ENCODE results near the gene THAP2. TPM values are rescaled to one million over a fixed set of nuclear protein-coding genes. Genes with fewer than 3 reads are reported as not detected.

THAP2 gene
- total RNA-seq, 4 donors from 2014 or later, result 2.8 to 3.5 (median 3.3) TPM; not detected in 1

DNA sequence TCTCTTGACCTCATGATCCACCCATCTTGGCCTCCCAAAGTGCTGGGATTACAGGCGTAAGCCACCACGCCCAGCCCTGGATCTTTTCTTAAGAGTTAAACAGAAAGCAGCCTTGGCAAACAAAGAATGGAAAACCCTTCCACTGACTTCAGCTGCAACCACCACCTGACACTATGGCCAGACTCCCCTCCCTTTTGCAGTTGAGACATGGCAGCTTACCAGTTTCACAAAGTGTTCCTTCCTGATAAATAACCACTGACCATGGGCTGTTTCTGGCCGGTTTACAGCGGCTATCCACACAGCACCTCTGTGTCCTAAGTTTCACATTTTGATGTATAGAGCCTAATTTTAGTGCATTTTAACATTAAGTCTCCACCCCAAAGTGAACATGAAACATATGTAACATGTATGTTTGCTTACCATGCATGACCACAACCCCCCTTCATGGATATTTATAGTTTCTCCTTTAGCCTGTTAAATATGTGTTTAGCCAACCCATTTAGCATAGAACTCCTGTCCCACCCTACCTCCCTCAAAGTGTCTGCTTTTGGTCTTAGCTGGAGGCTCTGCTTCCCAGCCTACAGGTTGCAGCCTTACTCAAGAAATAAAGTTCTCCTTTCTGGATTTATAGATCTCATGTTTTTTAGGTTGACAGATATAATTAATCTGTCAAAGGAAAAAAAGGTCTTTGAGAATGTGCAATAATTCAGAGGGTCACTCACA lies 57.8 kb downstream of the THAP2 start:
- Histone ChIP-seq H3K4me3 (no peak overlapping the region), H3K9me3 (no peaks in the 10 kb centered on the region), H3K4me1 (no peaks in the 10 kb centered on the region), H3K36me3 (no peaks in the 10 kb centered on the region), H3K27ac (no peak overlapping the region), H3K27me3 (no peaks in the 10 kb centered on the region)
- DNase-seq, result no peak
- in situ Hi-C loops (cut with MboI; ENCODE audit: low pct_ligation_motif_present in 1 of 4, low pct_unique_long_range_greater_than_20kb in 1 of 4, low sequenced_read_pairs in 3 of 4) (no loop called here), intact Hi-C loops (cut with DNase I; ENCODE audit: low total_unique reads) (no loop called here)
- no peak for TF ChIP-seq POLR2AphosphoS5 (IDR thresholded peaks at IDR 0.05)
- no peak for TF ChIP-seq EP300 (IDR thresholded peaks at IDR 0.05; ENCODE audit: low read depth)
- TF ChIP-seq POLR2A (IDR thresholded peaks at IDR 0.05), result no peak
- TF ChIP-seq, protein P1, sequence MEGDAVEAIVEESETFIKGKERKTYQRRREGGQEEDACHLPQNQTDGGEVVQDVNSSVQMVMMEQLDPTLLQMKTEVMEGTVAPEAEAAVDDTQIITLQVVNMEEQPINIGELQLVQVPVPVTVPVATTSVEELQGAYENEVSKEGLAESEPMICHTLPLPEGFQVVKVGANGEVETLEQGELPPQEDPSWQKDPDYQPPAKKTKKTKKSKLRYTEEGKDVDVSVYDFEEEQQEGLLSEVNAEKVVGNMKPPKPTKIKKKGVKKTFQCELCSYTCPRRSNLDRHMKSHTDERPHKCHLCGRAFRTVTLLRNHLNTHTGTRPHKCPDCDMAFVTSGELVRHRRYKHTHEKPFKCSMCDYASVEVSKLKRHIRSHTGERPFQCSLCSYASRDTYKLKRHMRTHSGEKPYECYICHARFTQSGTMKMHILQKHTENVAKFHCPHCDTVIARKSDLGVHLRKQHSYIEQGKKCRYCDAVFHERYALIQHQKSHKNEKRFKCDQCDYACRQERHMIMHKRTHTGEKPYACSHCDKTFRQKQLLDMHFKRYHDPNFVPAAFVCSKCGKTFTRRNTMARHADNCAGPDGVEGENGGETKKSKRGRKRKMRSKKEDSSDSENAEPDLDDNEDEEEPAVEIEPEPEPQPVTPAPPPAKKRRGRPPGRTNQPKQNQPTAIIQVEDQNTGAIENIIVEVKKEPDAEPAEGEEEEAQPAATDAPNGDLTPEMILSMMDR (IDR thresholded peaks at IDR 0.05), result no peak
- 92 to 100% methylated on average over 1 to 4 of the region's 4 CpGs for WGBS, 2 donors (ENCODE audit: low coverage in 1 of 2)

DNA sequence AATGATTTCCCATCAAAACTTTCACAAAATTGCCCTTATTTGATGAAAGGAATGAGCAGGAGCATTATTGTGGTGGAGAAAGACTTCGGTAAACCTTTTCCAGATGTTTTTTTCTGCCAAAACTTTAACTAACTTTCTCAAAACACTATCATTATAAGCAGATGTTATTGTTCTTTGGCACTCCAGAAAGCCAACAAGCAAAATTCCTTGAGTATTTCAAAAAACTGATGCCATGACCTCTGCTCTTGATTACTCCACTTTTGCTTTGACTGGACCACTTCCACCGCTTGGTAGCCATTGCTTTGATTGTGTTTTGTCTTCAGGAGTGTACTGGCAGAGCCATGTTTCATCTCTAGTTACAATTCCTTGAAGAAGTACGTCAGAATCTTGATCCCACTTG lies 60.9 kb downstream of the THAP2 start:
- no peak for TF ChIP-seq POLR2AphosphoS5 (IDR thresholded peaks at IDR 0.05)
- no peak for TF ChIP-seq EP300 (IDR thresholded peaks at IDR 0.05; ENCODE audit: low read depth)
- no peak for TF ChIP-seq POLR2A (IDR thresholded peaks at IDR 0.05)
- TF ChIP-seq, protein P1 (IDR thresholded peaks at IDR 0.05), result no peak
- Histone ChIP-seq H3K27ac (no peak overlapping the region), H3K4me1 (no peaks in the 10 kb centered on the region), H3K36me3 (no peaks in the 10 kb centered on the region), H3K4me3 (no peak overlapping the region), H3K27me3 (no peaks in the 10 kb centered on the region), H3K9me3 (no peaks in the 10 kb centered on the region)
- no peak for DNase-seq
- in situ Hi-C loops (cut with MboI; ENCODE audit: low pct_ligation_motif_present in 1 of 4, low pct_unique_long_range_greater_than_20kb in 1 of 4, low sequenced_read_pairs in 3 of 4) (loop anchor here in 3 of 4 donors (25.0 kb wide), 1 partner anchor 313 kb away; no protein-coding TSS in a partner anchor), intact Hi-C loops (cut with DNase I; ENCODE audit: low total_unique reads) (no loop called here)
- 81 to 85% methylated on average over 3 of the region's 3 CpGs for WGBS, 2 donors (ENCODE audit: low coverage in 1 of 2)

DNA sequence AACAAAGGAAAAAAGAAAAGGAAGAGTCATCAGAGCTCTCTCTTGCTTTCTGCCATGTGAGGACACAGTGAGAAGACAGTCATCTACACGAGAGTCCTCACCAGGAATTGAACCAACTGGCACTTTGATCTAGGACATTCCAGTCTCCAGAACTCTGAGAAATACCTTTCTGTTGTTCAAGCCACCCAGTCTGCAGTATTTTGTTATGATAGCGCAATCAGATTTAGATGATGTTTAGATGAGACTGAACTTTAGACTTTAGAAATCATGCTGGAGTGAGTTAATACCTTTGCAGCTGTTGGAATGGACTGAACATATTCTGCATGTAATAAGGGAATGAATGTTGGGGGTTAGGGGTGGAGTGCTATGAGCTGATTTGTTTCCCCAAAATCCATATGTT lies 62.4 kb downstream of the THAP2 start:
- Histone ChIP-seq H3K36me3 (no peaks in the 10 kb centered on the region), H3K4me1 (no peaks in the 10 kb centered on the region), H3K4me3 (no peak overlapping the region), H3K9me3 (no peaks in the 10 kb centered on the region), H3K27ac (no peak overlapping the region), H3K27me3 (no peaks in the 10 kb centered on the region)
- DNase-seq, result no peak
- intact Hi-C loops (cut with DNase I; ENCODE audit: low total_unique reads) (no loop called here), in situ Hi-C loops (cut with MboI; ENCODE audit: low pct_ligation_motif_present in 1 of 4, low pct_unique_long_range_greater_than_20kb in 1 of 4, low sequenced_read_pairs in 3 of 4) (loop anchor here in 3 of 4 donors (25.0 kb wide), 1 partner anchor 314 kb away; no protein-coding TSS in a partner anchor)
- no peak for TF ChIP-seq POLR2A (IDR thresholded peaks at IDR 0.05)
- no peak for TF ChIP-seq EP300 (IDR thresholded peaks at IDR 0.05; ENCODE audit: low read depth)
- TF ChIP-seq, protein P1 (IDR thresholded peaks at IDR 0.05), result no peak
- TF ChIP-seq POLR2AphosphoS5 (IDR thresholded peaks at IDR 0.05), result no peak
- 44 to 86% methylated on average over 2 of the region's 2 CpGs for WGBS, 2 donors (ENCODE audit: low coverage in 1 of 2)

DNA sequence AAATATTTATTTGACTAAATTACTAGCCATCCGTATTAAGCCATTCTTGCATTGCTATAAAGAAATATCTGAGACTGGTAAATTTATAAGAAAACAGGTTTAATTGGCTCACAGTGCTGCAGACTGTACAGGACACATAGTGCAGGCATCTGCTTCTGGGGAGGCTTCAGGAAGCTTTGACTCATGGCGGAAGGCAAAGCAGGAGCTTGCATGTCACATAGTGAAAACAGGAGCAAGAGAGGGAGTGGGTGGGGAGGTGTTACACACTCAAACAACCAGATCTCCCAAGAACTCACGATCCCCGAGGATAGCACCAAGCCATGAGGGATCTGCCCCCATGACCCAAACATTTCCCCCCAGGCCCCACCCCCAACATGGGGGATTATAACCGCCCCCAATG lies 63.9 kb downstream of the THAP2 start:
- Histone ChIP-seq H3K9me3 (no peaks in the 10 kb centered on the region), H3K36me3 (no peaks in the 10 kb centered on the region), H3K27ac (no peak overlapping the region), H3K4me1 (no peaks in the 10 kb centered on the region), H3K27me3 (no peaks in the 10 kb centered on the region), H3K4me3 (no peak overlapping the region)
- in situ Hi-C loops (cut with MboI; ENCODE audit: low pct_ligation_motif_present in 1 of 4, low pct_unique_long_range_greater_than_20kb in 1 of 4, low sequenced_read_pairs in 3 of 4) (loop anchor here in 3 of 4 donors (25.0 kb wide), 1 partner anchor 316 kb away; no protein-coding TSS in a partner anchor), intact Hi-C loops (cut with DNase I; ENCODE audit: low total_unique reads) (no loop called here)
- TF ChIP-seq EP300 (IDR thresholded peaks at IDR 0.05; ENCODE audit: low read depth) (no peak), POLR2A (IDR thresholded peaks at IDR 0.05) (no peak), POLR2AphosphoS5 (IDR thresholded peaks at IDR 0.05) (no peak)
- TF ChIP-seq, protein P1 (IDR thresholded peaks at IDR 0.05), result no peak
- no peak for DNase-seq
- 60 to 88% methylated on average over 1 to 5 of the region's 5 CpGs for WGBS, 2 donors (ENCODE audit: low coverage in 1 of 2)

Small RNAs within 50 kb of the gene (small RNA-seq; reads per million reads assigned to genes)
- 0 reads per million in 4 donors for gene RF00560

Other genes with a start within 250 kb of the THAP2 start
- 1 to 10 TPM in 2 of 4 donors, under 1 TPM in 2; 0.37 to 4.8 (median 1.0) TPM for gene LGR5, start 224.5 kb upstream of the THAP2 start, total RNA-seq
- gene ZFC3H1, start 453 bp upstream of the THAP2 start, total RNA-seq, result 100 to 1,000 TPM in 2 of 4 donors, 10 to 100 TPM in 2; 61.9 to 141 (median 91.6) TPM
- gene TMEM19, start 21.8 kb downstream of the THAP2 start, total RNA-seq, result 10 to 100 TPM in 2 of 4 donors, 1 to 10 TPM in 2; 7.9 to 41.1 (median 20.4) TPM
- 10 to 100 TPM; 15.9 to 48.4 (median 29.9) TPM for gene RAB21, start 90.6 kb downstream of the THAP2 start, total RNA-seq
- gene TBC1D15, start 175.5 kb downstream of the THAP2 start, total RNA-seq, result 10 to 100 TPM in 3 of 4 donors, 1 to 10 TPM in 1; 5.6 to 42.1 (median 31.1) TPM

Measured in transverse colon (tissue), 4 donors.